Measurements from ENCODE around the gene RRM2. TPM values are rescaled to one million over a fixed set of nuclear protein-coding genes. Genes with fewer than 3 reads are reported as not detected.
"Not testable (repeated sequence)": the region's sequence is repeated elsewhere in the genome, so short reads cannot be mapped to it uniquely, and the experiment has no call there.

The RRM2 gene
- total and polyA plus RNA-seq, 3 experiments from 2014 or later: 1.4 to 427 (median 425) TPM

GRCh38 chr2:10142640-10142965 is 20.1 kb downstream of the RRM2 start:
- Mint-ChIP-seq H3K9me3 (no peaks in the 10 kb centered on the region), H3K4me1 (peaks cover 11 to 24% (median 20%) of the 10 kb centered on the region in 3 donors), H3K36me3 (no peaks in the 10 kb centered on the region), H3K4me3 (peak overlapping the region in 1 of 7 donors; percentile 10), H3K27ac (peak overlapping the region in 1 of 8 donors; percentile 65), H3K27me3 (no peaks in the 10 kb centered on the region)
- no peak for DNase-seq
- no peaks in the 10 kb centered on the region for H3K27me3 ChIP-seq (ENCODE audit: insufficient read depth, low read length, poor library complexity, severe bottlenecking)
- no peak overlapping the region for H3K27ac ChIP-seq (ENCODE audit: low read depth, low read length)
- H3K4me3 ChIP-seq (ENCODE audit: low read length): no peak overlapping the region
- peaks cover 13% of the 10 kb centered on the region for H3K4me1 ChIP-seq (ENCODE audit: insufficient read depth, low read length)
- ChIA-PET CTCF (interaction anchor here (1.0 to 2.7 kb wide), 8 partner anchors 11 to 293 kb away, joined by 3 to 14 read pairs (median 4); no protein-coding TSS in a partner anchor), POLR2A (no interaction called here)
- H3K36me3 ChIP-seq (ENCODE audit: insufficient read depth, low read length): no peaks in the 10 kb centered on the region
- H3K9me3 ChIP-seq (ENCODE audit: low read length): no peaks in the 10 kb centered on the region

GRCh38 chr2:10144771-10145518 is 22.4 kb downstream of the RRM2 start:
- CTCF ChIA-PET: interaction anchor here (0.7 to 1.1 kb wide), 2 partner anchors 10 to 21 kb away, joined by 3 read pairs; no protein-coding TSS in a partner anchor
- Mint-ChIP-seq H3K27ac (peak overlapping the region in 2 of 8 donors; percentile 66 to 91), H3K4me3 (no peak overlapping the region), H3K9me3 (no peaks in the 10 kb centered on the region), H3K36me3 (no peaks in the 10 kb centered on the region), H3K4me1 (peaks cover 11 to 35% (median 28%) of the 10 kb centered on the region in 3 donors), H3K27me3 (no peaks in the 10 kb centered on the region)
- DNase-seq: no peak
- H3K36me3 ChIP-seq (ENCODE audit: insufficient read depth, low read length): no peaks in the 10 kb centered on the region
- POLR2A ChIA-PET: no interaction called here
- H3K4me3 ChIP-seq (ENCODE audit: low read length): no peak overlapping the region
- no peak overlapping the region for H3K27ac ChIP-seq (ENCODE audit: low read depth, low read length)
- H3K9me3 ChIP-seq (ENCODE audit: low read length): no peaks in the 10 kb centered on the region
- no peaks in the 10 kb centered on the region for H3K27me3 ChIP-seq (ENCODE audit: insufficient read depth, low read length, poor library complexity, severe bottlenecking)
- peaks cover 13% of the 10 kb centered on the region for H3K4me1 ChIP-seq (ENCODE audit: insufficient read depth, low read length)

GRCh38 chr2:10145519-10146357 is 23.2 kb downstream of the RRM2 start:
- Histone ChIP-seq H3K36me3 (ENCODE audit: insufficient read depth, low read length) (no peaks in the 10 kb centered on the region), H3K4me1 (ENCODE audit: insufficient read depth, low read length) (peaks cover 13% of the 10 kb centered on the region), H3K27ac (ENCODE audit: low read depth, low read length) (no peak overlapping the region), H3K4me3 (ENCODE audit: low read length) (no peak overlapping the region), H3K9me3 (ENCODE audit: low read length) (no peaks in the 10 kb centered on the region), H3K27me3 (ENCODE audit: insufficient read depth, low read length, poor library complexity, severe bottlenecking) (no peaks in the 10 kb centered on the region)
- H3K36me3 Mint-ChIP-seq: no peaks in the 10 kb centered on the region
- POLR2A ChIA-PET: no interaction called here
- CTCF ChIA-PET: interaction anchor here (0.7 to 1.1 kb wide), 2 partner anchors 11 to 21 kb away, joined by 3 read pairs; no protein-coding TSS in a partner anchor
- H3K4me1 Mint-ChIP-seq: peaks cover 11 to 35% (median 28%) of the 10 kb centered on the region in 3 donors
- DNase-seq: no peak
- no peaks in the 10 kb centered on the region for H3K27me3 Mint-ChIP-seq
- no peak overlapping the region for H3K27ac Mint-ChIP-seq
- H3K4me3 Mint-ChIP-seq: no peak overlapping the region
- no peaks in the 10 kb centered on the region for H3K9me3 Mint-ChIP-seq

GRCh38 chr2:10146366-10147005 is 23.9 kb downstream of the RRM2 start:
- POLR2A ChIA-PET: no interaction called here
- CTCF ChIA-PET: no interaction called here
- Mint-ChIP-seq H3K36me3 (no peaks in the 10 kb centered on the region), H3K27me3 (no peaks in the 10 kb centered on the region), H3K27ac (peak overlapping the region in 1 of 8 donors; percentile 17), H3K4me3 (no peak overlapping the region), H3K4me1 (peaks cover 7 to 32% (median 22%) of the 10 kb centered on the region in 3 donors), H3K9me3 (no peaks in the 10 kb centered on the region)
- Histone ChIP-seq H3K27me3 (ENCODE audit: insufficient read depth, low read length, poor library complexity, severe bottlenecking) (no peaks in the 10 kb centered on the region), H3K4me3 (ENCODE audit: low read length) (no peak overlapping the region), H3K27ac (ENCODE audit: low read depth, low read length) (no peak overlapping the region), H3K9me3 (ENCODE audit: low read length) (no peaks in the 10 kb centered on the region), H3K36me3 (ENCODE audit: insufficient read depth, low read length) (no peaks in the 10 kb centered on the region), H3K4me1 (ENCODE audit: insufficient read depth, low read length) (peaks cover 8% of the 10 kb centered on the region)
- DNase-seq: no peak

- DNase-seq; H3K9me3 ChIP-seq (ENCODE audit: low read length); H3K36me3 Mint-ChIP-seq; H3K9me3 Mint-ChIP-seq; H3K4me1 ChIP-seq (ENCODE audit: insufficient read depth, low read length); H3K36me3 ChIP-seq (ENCODE audit: insufficient read depth, low read length); H3K27me3 Mint-ChIP-seq; H3K27ac ChIP-seq (ENCODE audit: low read depth, low read length); H3K27me3 ChIP-seq (ENCODE audit: insufficient read depth, low read length, poor library complexity, severe bottlenecking); H3K4me3 Mint-ChIP-seq; POLR2A ChIA-PET; H3K4me3 ChIP-seq (ENCODE audit: low read length): not testable (repeated sequence)
- CTCF ChIA-PET: interaction anchor here (1.5 kb wide), 1 partner anchor 262 kb away, joined by 4 read pairs; no protein-coding TSS in a partner anchor
- Mint-ChIP-seq H3K4me1 (peaks cover 3 to 25% (median 15%) of the 10 kb centered on the region in 3 donors), H3K27ac (peak overlapping the region in 2 of 8 donors; percentile 17 to 61)
Observed at GRCh38 chr2:10147050-10147660, 24.6 kb downstream of the RRM2 start.

GRCh38 chr2:10148268-10148667 is 25.7 kb downstream of the RRM2 start:
- peaks cover 3 to 23% (median 8%) of the 10 kb centered on the region in 3 donors for H3K4me1 Mint-ChIP-seq
- Histone ChIP-seq H3K9me3 (ENCODE audit: low read length) (no peaks in the 10 kb centered on the region), H3K4me3 (ENCODE audit: low read length) (no peak overlapping the region), H3K27me3 (ENCODE audit: insufficient read depth, low read length, poor library complexity, severe bottlenecking) (no peaks in the 10 kb centered on the region), H3K36me3 (ENCODE audit: insufficient read depth, low read length) (no peaks in the 10 kb centered on the region), H3K27ac (ENCODE audit: low read depth, low read length) (no peak overlapping the region), H3K4me1 (ENCODE audit: insufficient read depth, low read length) (no peaks in the 10 kb centered on the region)
- no peaks in the 10 kb centered on the region for H3K36me3 Mint-ChIP-seq
- CTCF ChIA-PET: interaction anchor here (0.8 to 1.5 kb wide), 2 partner anchors 261 to 289 kb away, joined by 3 to 4 read pairs; no protein-coding TSS in a partner anchor
- no peaks in the 10 kb centered on the region for H3K27me3 Mint-ChIP-seq
- POLR2A ChIA-PET: no interaction called here
- H3K4me3 Mint-ChIP-seq: no peak overlapping the region
- no peaks in the 10 kb centered on the region for H3K9me3 Mint-ChIP-seq
- H3K27ac Mint-ChIP-seq: peak overlapping the region in 4 of 8 donors; percentile 0 to 61 (median 20)
- no peak for DNase-seq

GRCh38 chr2:10149635-10150034 is 27.1 kb downstream of the RRM2 start:
- CTCF ChIA-PET: no interaction called here
- H3K27ac Mint-ChIP-seq: peak overlapping the region in 4 of 8 donors; percentile 27 to 34 (median 30)
- no peaks in the 10 kb centered on the region for H3K9me3 Mint-ChIP-seq
- H3K36me3 Mint-ChIP-seq: no peaks in the 10 kb centered on the region
- no peaks in the 10 kb centered on the region for H3K27me3 ChIP-seq (ENCODE audit: insufficient read depth, low read length, poor library complexity, severe bottlenecking)
- no peak overlapping the region for H3K4me3 Mint-ChIP-seq
- no peak overlapping the region for H3K27ac ChIP-seq (ENCODE audit: low read depth, low read length)
- POLR2A ChIA-PET: no interaction called here
- H3K4me1 ChIP-seq (ENCODE audit: insufficient read depth, low read length): no peaks in the 10 kb centered on the region
- H3K4me1 Mint-ChIP-seq: peaks cover 3 to 23% (median 8%) of the 10 kb centered on the region in 3 donors
- H3K4me3 ChIP-seq (ENCODE audit: low read length): no peak overlapping the region
- DNase-seq: no peak
- no peaks in the 10 kb centered on the region for H3K27me3 Mint-ChIP-seq
- H3K36me3 ChIP-seq (ENCODE audit: insufficient read depth, low read length): no peaks in the 10 kb centered on the region
- H3K9me3 ChIP-seq (ENCODE audit: low read length): no peaks in the 10 kb centered on the region

Measured in CD8-positive, alpha-beta memory T cell (primary cell).